Peyer's patch (tissue), 4 donors: ENCODE measurements around the gene TRAF3IP3.

Source experiments
- POLR2A ChIP-seq, 2 donors: fragments of 450-650 bp; IDR thresholded peaks; one replicate each; pipeline ENCODE4 v1.5.1; 2017; ENCODE audit warnings: antibody characterized with exemption in 2 of 2, mild to moderate bottlenecking in 2 of 2, moderate library complexity in 2 of 2
- TF ChIP-seq, protein P1 (sequence below), 6 experiments: fragments of 450-650 bp in 4 of 6; fragments of 200-600 bp in 2 of 6; sonication (generic) in 1 of 6; IDR thresholded peaks; one replicate each; pipeline ENCODE4 v1.5.1; 2017 to 2019; ENCODE audit warnings: antibody characterized with exemption in 6 of 6, mild to moderate bottlenecking in 3 of 6, moderate library complexity in 1 of 6

DNA sequence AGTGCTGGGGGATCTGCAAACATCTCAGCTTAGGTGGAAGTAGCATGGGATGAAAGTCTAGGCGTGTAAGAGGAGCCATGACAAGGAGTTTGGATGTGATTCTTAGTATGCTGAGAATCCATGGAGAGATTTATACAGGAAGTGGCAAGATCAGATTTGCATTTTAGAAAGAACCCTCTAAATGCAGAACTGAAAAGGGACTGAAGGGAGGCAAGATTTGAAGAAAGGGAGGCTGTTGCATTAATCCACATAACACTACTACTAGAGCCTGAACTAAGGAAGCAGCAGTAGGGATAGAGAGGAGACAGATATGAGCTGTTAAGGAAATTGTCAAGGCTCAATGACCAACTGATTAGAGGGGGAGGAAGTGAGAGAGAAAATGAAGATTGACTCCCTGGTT, 18.7 kb downstream of the TRAF3IP3 start:
- no peak for TF ChIP-seq POLR2A (IDR thresholded peaks at IDR 0.05)
- TF ChIP-seq, protein P1, sequence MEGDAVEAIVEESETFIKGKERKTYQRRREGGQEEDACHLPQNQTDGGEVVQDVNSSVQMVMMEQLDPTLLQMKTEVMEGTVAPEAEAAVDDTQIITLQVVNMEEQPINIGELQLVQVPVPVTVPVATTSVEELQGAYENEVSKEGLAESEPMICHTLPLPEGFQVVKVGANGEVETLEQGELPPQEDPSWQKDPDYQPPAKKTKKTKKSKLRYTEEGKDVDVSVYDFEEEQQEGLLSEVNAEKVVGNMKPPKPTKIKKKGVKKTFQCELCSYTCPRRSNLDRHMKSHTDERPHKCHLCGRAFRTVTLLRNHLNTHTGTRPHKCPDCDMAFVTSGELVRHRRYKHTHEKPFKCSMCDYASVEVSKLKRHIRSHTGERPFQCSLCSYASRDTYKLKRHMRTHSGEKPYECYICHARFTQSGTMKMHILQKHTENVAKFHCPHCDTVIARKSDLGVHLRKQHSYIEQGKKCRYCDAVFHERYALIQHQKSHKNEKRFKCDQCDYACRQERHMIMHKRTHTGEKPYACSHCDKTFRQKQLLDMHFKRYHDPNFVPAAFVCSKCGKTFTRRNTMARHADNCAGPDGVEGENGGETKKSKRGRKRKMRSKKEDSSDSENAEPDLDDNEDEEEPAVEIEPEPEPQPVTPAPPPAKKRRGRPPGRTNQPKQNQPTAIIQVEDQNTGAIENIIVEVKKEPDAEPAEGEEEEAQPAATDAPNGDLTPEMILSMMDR (IDR thresholded peaks at IDR 0.05): no peak
